B cell (primary cell): ENCODE measurements around the gene SPRY2. TPM values are rescaled to one million over a fixed set of nuclear protein-coding genes. Genes with fewer than 3 reads are reported as not detected.

ENCODE experiments used
- ATAC-seq: fragments of 200-7000 bp; cut with Tn5 transposase; one replicate; pipeline ENCODE4 v1.10.0; 2021; ENCODE audit warnings: low read depth, mild to moderate bottlenecking, moderate number of reproducible peaks, moderate library complexity
- CTCF ChIA-PET: fragments of 350-600 bp; sonication (Branson Sonifier 250); formaldehyde crosslinking; loops from one replicate; lab custom pipeline; 2021; ENCODE audit warnings: antibody characterized with exemption, inconsistent platforms; lab: Charles Lee
- POLR2A ChIA-PET: fragments of 350-600 bp; sonication (Branson Sonifier 250); formaldehyde crosslinking; loops from one replicate; lab custom pipeline; 2021; ENCODE audit warnings: antibody characterized with exemption; lab: Charles Lee
- DNase-seq: peaks from one replicate; pipeline ENCODE4 v3.0.0; 2013
- H2AFZ ChIP-seq: 2 replicates; pipeline ENCODE4 v1.6.1; 2012; ENCODE audit warnings: mild to moderate bottlenecking, low read depth, low read length; ENCODE audit not compliant: insufficient read depth, poor library complexity, severe bottlenecking
- H3K27ac ChIP-seq, 2 donors: 1 replicate in 1 of 2; 2 replicates in 1 of 2; pipeline ENCODE4 v1.5.1; 2012 to 2013; ENCODE audit warnings: low read length in 2 of 2, mild to moderate bottlenecking in 2 of 2, moderate library complexity in 1 of 2
- H3K27me3 ChIP-seq, 4 experiments: fragments of 200-600 bp in 1 of 4; sonication (generic) in 1 of 4; replicated peaks in 1 of 4; 1 replicate in 2 of 4; 2 replicates in 2 of 4; pipeline versions ENCODE4 v1.6.1 to v1.7.0; 2013 to 2016; ENCODE audit warnings: low read length in 3 of 4, mild to moderate bottlenecking in 2 of 4, mixed read lengths in 1 of 4, moderate library complexity in 1 of 4; ENCODE audit not compliant: insufficient read depth in 4 of 4, control insufficient read depth in 3 of 4; ENCODE audit errors: control extremely low read depth in 1 of 4
- H3K36me3 ChIP-seq, 2 experiments: replicated peaks in 1 of 2; 1 replicate in 1 of 2; 2 replicates in 1 of 2; pipeline versions ENCODE4 v1.6.1 to v1.7.1; 2013; ENCODE audit warnings: low read length in 1 of 2; ENCODE audit not compliant: insufficient read depth in 2 of 2, control insufficient read depth in 1 of 2; ENCODE audit errors: control extremely low read depth in 1 of 2, extremely low read depth in 1 of 2
- H3K4me1 ChIP-seq, 2 donors: fragments of 200-600 bp in 1 of 2; sonication (generic) in 1 of 2; 1 replicate in 1 of 2; 2 replicates in 1 of 2; pipeline versions ENCODE4 v1.5.1 to v1.6.1; 2013 to 2017; ENCODE audit warnings: low read length in 2 of 2; ENCODE audit not compliant: control insufficient read depth in 2 of 2, insufficient read depth in 2 of 2
- H3K4me2 ChIP-seq: replicated peaks from 2 replicates; pipeline ENCODE3; 2012; ENCODE audit warnings: mild to moderate bottlenecking, low read depth, low read length; ENCODE audit not compliant: poor library complexity, severe bottlenecking
- H3K4me3 ChIP-seq, 5 experiments: fragments of 200-600 bp in 1 of 5; sonication (generic) in 1 of 5; 1 replicate in 3 of 5; 2 replicates in 2 of 5; pipeline versions ENCODE4 v1.5.1 to v1.7.0; 2011 to 2016; ENCODE audit warnings: low read length in 4 of 5, mild to moderate bottlenecking in 4 of 5, low read depth in 2 of 5, control low read depth in 1 of 5, moderate library complexity in 1 of 5; ENCODE audit not compliant: insufficient read depth in 1 of 5; ENCODE audit errors: control extremely low read depth in 1 of 5, extremely low read depth in 1 of 5
- H3K79me2 ChIP-seq: fragments of 200-600 bp; sonication (generic); one replicate; pipeline ENCODE4 v1.6.0; 2016; ENCODE audit warnings: low read length; ENCODE audit not compliant: control insufficient read depth, insufficient read depth
- H3K9ac ChIP-seq: fragments of 200-600 bp; sonication (generic); 2 replicates; pipeline ENCODE4 v1.6.1; 2017; ENCODE audit warnings: mild to moderate bottlenecking, low read length, moderate library complexity
- H3K9me3 ChIP-seq, 3 donors: one replicate each; pipeline versions ENCODE4 v1.6.1 to v1.7.1; 2013; ENCODE audit warnings: low read length in 2 of 3; ENCODE audit not compliant: control insufficient read depth in 2 of 3, insufficient read depth in 1 of 3; ENCODE audit errors: control extremely low read depth in 1 of 3
- H4K20me1 ChIP-seq: 2 replicates; pipeline ENCODE4 v1.6.0; 2012; ENCODE audit warnings: mild to moderate bottlenecking, low read length; ENCODE audit not compliant: insufficient read depth, control insufficient read depth, poor library complexity, severe bottlenecking
- H3K27ac Mint-ChIP-seq: one replicate; pipeline ENCODE4 v1.8.0; 2021; ENCODE audit warnings: mixed read lengths
- H3K27me3 Mint-ChIP-seq: one replicate; pipeline ENCODE4 v1.8.0; 2021; ENCODE audit warnings: mixed read lengths
- H3K4me1 Mint-ChIP-seq: one replicate; pipeline ENCODE4 v1.8.0; 2021; ENCODE audit warnings: mixed read lengths
- H3K4me3 Mint-ChIP-seq: one replicate; pipeline ENCODE4 v1.8.0; 2021; ENCODE audit warnings: mixed read lengths
- H3K9me3 Mint-ChIP-seq: one replicate; pipeline ENCODE4 v1.8.0; 2022; ENCODE audit warnings: mixed read lengths; ENCODE audit not compliant: insufficient read depth
- EZH2 ChIP-seq: IDR thresholded peaks from 2 replicates; pipeline ENCODE4 v1.6.1; 2012; ENCODE audit warnings: borderline replicate concordance, low read depth, mild to moderate bottlenecking, moderate library complexity, low read length; ENCODE audit not compliant: insufficient read depth, poor library complexity, severe bottlenecking
- WGBS: methylation state at CpG from one replicate; pipeline ENCODE4 v1.1.5; 2013; ENCODE audit warnings: missing lambda C conversion rate; ENCODE audit not compliant: insufficient coverage; 5-methylcytosine and 5-hydroxymethylcytosine counted together
- intact Hi-C: fragments of 100-400 bp; cut with micrococcal nuclease; formaldehyde crosslinking; loops from one replicate; pipeline ENCODE4 v1.10.0; 2022
- polyA plus RNA-seq: library from polyadenylated mRNA; depleted of rRNA; stranded (reverse); fragments of >200 nt; gene quantifications from 2 replicates; pipeline ENCODE4 v1.2.3, GENCODE V29; 2012
- total RNA-seq, 2 donors: library from RNA; stranded (reverse); fragments of 120-200 nt in 1 of 2; gene quantifications; 1 replicate in 1 of 2; 2 replicates in 1 of 2; pipeline versions ENCODE4 v1.2.3 to v1.2.4, GENCODE V29; 2013 to 2022
- TF ChIP-seq, protein P1 (sequence below): fragments of 200-600 bp; IDR thresholded peaks from one replicate; pipeline ENCODE4 v1.8.0; 2022; ENCODE audit warnings: antibody characterized with exemption, mild to moderate bottlenecking

The SPRY2 gene
- total and polyA plus RNA-seq, 2 donors (not counting 1 experiment from before 2014, with no cell fraction given), result 0.86 to 0.96 TPM

DNA sequence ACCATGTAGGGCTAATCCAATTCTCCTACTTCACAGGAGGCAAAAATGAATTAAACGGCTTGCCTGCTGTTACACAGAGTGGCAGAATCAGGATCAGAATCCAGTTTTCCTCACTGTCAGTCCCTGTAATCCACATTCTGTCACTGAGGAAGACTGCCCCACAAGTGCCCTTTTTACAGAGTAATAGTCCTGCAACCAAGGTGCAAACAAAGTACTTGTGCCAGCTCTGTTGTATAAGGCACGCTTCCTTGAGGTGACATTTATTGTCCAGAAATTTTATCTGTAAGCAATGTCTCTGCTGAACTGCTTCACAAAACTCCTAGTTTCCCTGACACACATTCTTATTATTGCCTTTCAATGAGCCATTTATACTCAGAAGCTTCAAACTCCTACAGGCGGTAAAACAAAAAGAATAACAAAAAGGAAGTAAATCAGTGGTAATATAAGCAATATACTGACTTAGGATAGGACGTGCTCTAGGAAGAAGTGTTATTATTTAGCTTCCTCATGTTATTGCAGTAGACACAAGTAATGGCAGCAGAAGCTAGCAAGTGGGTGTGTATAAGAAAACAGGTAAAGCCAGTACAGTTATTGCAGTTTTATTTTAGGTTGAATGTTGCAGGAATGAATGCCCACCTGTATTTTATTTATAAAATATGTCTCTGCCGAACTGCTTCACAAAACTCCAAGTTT is 28.8 kb downstream of the SPRY2 start:
- intact Hi-C loops, result no loop called here
- H3K27me3 ChIP-seq, result no peaks in the 10 kb centered on the region
- no peak overlapping the region for H3K4me3 ChIP-seq
- H3K9me3 ChIP-seq, result no peaks in the 10 kb centered on the region
- TF ChIP-seq, protein P1, sequence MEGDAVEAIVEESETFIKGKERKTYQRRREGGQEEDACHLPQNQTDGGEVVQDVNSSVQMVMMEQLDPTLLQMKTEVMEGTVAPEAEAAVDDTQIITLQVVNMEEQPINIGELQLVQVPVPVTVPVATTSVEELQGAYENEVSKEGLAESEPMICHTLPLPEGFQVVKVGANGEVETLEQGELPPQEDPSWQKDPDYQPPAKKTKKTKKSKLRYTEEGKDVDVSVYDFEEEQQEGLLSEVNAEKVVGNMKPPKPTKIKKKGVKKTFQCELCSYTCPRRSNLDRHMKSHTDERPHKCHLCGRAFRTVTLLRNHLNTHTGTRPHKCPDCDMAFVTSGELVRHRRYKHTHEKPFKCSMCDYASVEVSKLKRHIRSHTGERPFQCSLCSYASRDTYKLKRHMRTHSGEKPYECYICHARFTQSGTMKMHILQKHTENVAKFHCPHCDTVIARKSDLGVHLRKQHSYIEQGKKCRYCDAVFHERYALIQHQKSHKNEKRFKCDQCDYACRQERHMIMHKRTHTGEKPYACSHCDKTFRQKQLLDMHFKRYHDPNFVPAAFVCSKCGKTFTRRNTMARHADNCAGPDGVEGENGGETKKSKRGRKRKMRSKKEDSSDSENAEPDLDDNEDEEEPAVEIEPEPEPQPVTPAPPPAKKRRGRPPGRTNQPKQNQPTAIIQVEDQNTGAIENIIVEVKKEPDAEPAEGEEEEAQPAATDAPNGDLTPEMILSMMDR, result no peak
- no peak for TF ChIP-seq EZH2
- Mint-ChIP-seq H3K9me3 (no peaks in the 10 kb centered on the region), H3K27ac (no peak overlapping the region), H3K27me3 (no peaks in the 10 kb centered on the region), H3K4me3 (no peak overlapping the region), H3K4me1 (peaks cover 3% of the 10 kb centered on the region)
- 63% methylated on average over 1 of the region's 5 CpGs for WGBS
- H3K79me2 ChIP-seq, result no peaks in the 10 kb centered on the region
- ChIA-PET POLR2A (no interaction called here), CTCF (no interaction called here)
- DNase-seq, result no peak
- H3K4me2 ChIP-seq, result no peak overlapping the region
- H3K4me1 ChIP-seq, result no peaks in the 10 kb centered on the region
- ATAC-seq, result no peak
- no peaks in the 10 kb centered on the region for H4K20me1 ChIP-seq
- H3K27ac ChIP-seq, result no peak overlapping the region
- H2AFZ ChIP-seq, result no peak overlapping the region
- no peaks in the 10 kb centered on the region for H3K36me3 ChIP-seq
- H3K9ac ChIP-seq, result no peak overlapping the region

DNA sequence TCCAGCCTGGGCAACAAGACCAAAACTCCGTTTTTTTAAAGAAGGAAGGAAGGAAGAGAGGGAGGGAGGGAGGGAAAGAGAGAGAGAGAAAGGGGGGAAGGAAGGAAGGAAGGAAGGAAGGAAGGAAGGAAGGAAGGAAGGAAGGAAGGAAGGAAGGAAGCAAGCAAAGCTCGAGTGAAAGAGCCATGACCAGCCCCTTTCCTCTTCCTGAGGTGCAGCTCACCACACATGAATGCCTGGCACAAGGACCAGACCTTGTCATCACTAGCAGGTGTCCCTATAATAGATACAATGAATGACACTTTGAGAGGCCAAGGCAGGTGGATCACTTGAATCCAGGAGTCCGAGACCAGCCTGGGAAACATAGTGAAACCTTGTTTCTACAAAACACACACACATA is 31.0 kb downstream of the SPRY2 start:
- WGBS, result no CpG with 5 or more reads among the region's 3 CpGs
- H3K27ac ChIP-seq, result no peak overlapping the region

More for the DNA sequence above, 31.0 kb downstream of the SPRY2 start:
- H4K20me1 ChIP-seq, result no peaks in the 10 kb centered on the region
- H3K9me3 ChIP-seq, result no peaks in the 10 kb centered on the region
- ATAC-seq (no peak), DNase-seq (no peak)
- no peak overlapping the region for H3K4me3 ChIP-seq
- no peaks in the 10 kb centered on the region for H3K36me3 ChIP-seq
- ChIA-PET CTCF (no interaction called here), POLR2A (no interaction called here)
- H3K4me1 ChIP-seq, result no peaks in the 10 kb centered on the region
- H3K4me3 Mint-ChIP-seq, result no peak overlapping the region
- H3K79me2 ChIP-seq, result no peaks in the 10 kb centered on the region
- H3K9me3 Mint-ChIP-seq, result no peaks in the 10 kb centered on the region
- H3K27ac Mint-ChIP-seq, result no peak overlapping the region
- H3K27me3 Mint-ChIP-seq, result no peaks in the 10 kb centered on the region
- H2AFZ ChIP-seq, result no peak overlapping the region
- H3K9ac ChIP-seq, result no peak overlapping the region
- intact Hi-C loops, result no loop called here
- H3K4me1 Mint-ChIP-seq, result peaks cover 6% of the 10 kb centered on the region
- TF ChIP-seq EZH2, result no peak
- TF ChIP-seq, protein P1, result no peak
- no peaks in the 10 kb centered on the region for H3K27me3 ChIP-seq
- no peak overlapping the region for H3K4me2 ChIP-seq
